ENCODE results near the gene CCER1.

The CCER1 gene

GRCh38 chr12:90969851-90970250 lies 14.9 kb upstream of the CCER1 start:
- Histone ChIP-seq H3K36me3 (ENCODE audit: control insufficient read depth, insufficient read depth, low read length) (no peaks in the 10 kb centered on the region), H3K4me3 (ENCODE audit: low read depth, low read length) (no peak overlapping the region), H3K4me1 (ENCODE audit: control insufficient read depth, insufficient read depth, low read length) (0 out of 2 replicates have a peak, but pooled peaks cover 4% of the 10 kb centered on the region), H3K9ac (ENCODE audit: low read length) (no peak overlapping the region), H3K9me3 (ENCODE audit: control insufficient read depth, insufficient read depth, low read depth, low read length) (no peaks in the 10 kb centered on the region), H3K27me3 (ENCODE audit: control insufficient read depth, insufficient read depth, low read length) (no peaks in the 10 kb centered on the region), H3K27ac (ENCODE audit: low read depth, low read length) (no peak overlapping the region)

DNA sequence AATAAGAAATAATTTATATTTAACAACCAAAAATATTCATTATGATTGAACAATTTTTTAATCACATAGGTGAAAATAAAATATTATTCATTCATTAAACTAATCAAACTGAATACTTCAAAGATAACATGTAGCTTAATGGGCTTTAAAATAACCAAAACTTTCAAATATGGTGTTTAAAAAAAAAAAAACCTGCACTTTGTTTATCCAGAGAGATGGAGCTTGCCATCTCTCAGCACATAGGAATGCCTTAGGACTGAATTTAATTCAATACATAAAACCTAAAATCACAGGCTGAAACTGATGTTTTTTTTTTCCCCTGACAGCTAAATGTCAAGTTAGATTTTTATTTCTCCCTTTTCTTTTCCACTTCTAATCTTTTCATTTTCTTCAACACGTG lies 14.4 kb upstream of the CCER1 start:
- 0 out of 2 replicates have a peak, but pooled peaks cover under 1% of the 10 kb centered on the region for H3K4me1 ChIP-seq (ENCODE audit: control insufficient read depth, insufficient read depth, low read length)
- no peaks in the 10 kb centered on the region for H3K9me3 ChIP-seq (ENCODE audit: control insufficient read depth, insufficient read depth, low read depth, low read length)
- H3K27ac ChIP-seq (ENCODE audit: low read depth, low read length), result no peak overlapping the region

DNA sequence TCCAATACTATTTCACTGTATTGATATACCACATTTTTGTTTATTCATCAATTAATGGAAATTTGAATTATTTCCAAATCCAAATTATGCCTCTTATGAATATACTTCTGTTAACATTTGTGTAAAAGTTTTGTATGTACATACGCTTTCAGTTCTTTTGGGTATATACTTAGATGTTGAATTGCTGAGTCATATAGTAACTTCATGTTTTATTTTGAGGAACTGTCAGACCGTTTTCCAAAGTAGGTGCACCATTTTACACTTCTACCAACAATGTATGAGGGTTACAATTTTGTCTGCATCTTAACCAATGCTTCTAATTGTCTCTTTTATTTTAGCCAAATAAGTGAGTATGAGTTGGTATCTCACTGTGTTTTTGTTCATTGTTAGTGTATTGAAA lies 10.2 kb upstream of the CCER1 start:
- Histone ChIP-seq H3K27ac (ENCODE audit: low read depth, low read length) (no peak overlapping the region), H3K9ac (ENCODE audit: low read length) (no peak overlapping the region), H3K4me3 (ENCODE audit: low read depth, low read length) (no peak overlapping the region), H3K4me1 (ENCODE audit: control insufficient read depth, insufficient read depth, low read length) (no peaks in the 10 kb centered on the region), H3K27me3 (ENCODE audit: control insufficient read depth, insufficient read depth, low read length) (no peaks in the 10 kb centered on the region), H3K36me3 (ENCODE audit: control insufficient read depth, insufficient read depth, low read length) (no peaks in the 10 kb centered on the region), H3K9me3 (ENCODE audit: control insufficient read depth, insufficient read depth, low read depth, low read length) (no peaks in the 10 kb centered on the region)

More for the DNA sequence above, 14.4 kb upstream of the CCER1 start:
- H3K27me3 ChIP-seq (ENCODE audit: control insufficient read depth, insufficient read depth, low read length), result no peaks in the 10 kb centered on the region
- no peaks in the 10 kb centered on the region for H3K36me3 ChIP-seq (ENCODE audit: control insufficient read depth, insufficient read depth, low read length)
- no peak overlapping the region for H3K4me3 ChIP-seq (ENCODE audit: low read depth, low read length)
- H3K9ac ChIP-seq (ENCODE audit: low read length), result no peak overlapping the region

DNA sequence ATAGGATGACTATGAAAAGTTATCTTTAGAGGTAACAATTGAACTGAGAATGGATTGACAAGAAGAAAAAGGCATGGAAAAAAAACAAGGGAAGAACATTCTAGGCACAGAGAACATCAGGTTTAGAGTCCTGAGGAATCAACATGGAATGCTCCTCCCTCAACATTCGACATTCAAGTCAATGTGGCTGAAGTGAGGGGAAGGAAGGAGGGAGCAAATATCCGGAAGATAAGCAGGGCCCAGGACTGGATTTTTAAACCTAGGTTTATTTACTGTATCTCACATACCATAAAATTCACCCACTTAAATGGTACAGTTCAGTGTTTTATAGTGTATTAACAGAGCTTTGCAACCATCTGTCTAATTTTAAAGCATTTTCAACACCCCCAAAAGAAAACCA lies 9.6 kb upstream of the CCER1 start:
- Histone ChIP-seq H3K9ac (ENCODE audit: low read length) (no peak overlapping the region), H3K4me3 (ENCODE audit: low read depth, low read length) (no peak overlapping the region), H3K27ac (ENCODE audit: low read depth, low read length) (no peak overlapping the region), H3K27me3 (ENCODE audit: control insufficient read depth, insufficient read depth, low read length) (no peaks in the 10 kb centered on the region), H3K9me3 (ENCODE audit: control insufficient read depth, insufficient read depth, low read depth, low read length) (no peaks in the 10 kb centered on the region), H3K36me3 (ENCODE audit: control insufficient read depth, insufficient read depth, low read length) (no peaks in the 10 kb centered on the region), H3K4me1 (ENCODE audit: control insufficient read depth, insufficient read depth, low read length) (no peaks in the 10 kb centered on the region)

GRCh38 chr12:90963946-90964345 lies 9.0 kb upstream of the CCER1 start:
- H3K4me3 ChIP-seq (ENCODE audit: low read depth, low read length), result no peak overlapping the region

GRCh38 chr12:90961154-90961553 lies 6.2 kb upstream of the CCER1 start:
- H3K4me1 ChIP-seq (ENCODE audit: control insufficient read depth, insufficient read depth, low read length), result no peaks in the 10 kb centered on the region
- H3K9ac ChIP-seq (ENCODE audit: low read length), result no peak overlapping the region
- no peak overlapping the region for H3K27ac ChIP-seq (ENCODE audit: low read depth, low read length)
- no peaks in the 10 kb centered on the region for H3K9me3 ChIP-seq (ENCODE audit: control insufficient read depth, insufficient read depth, low read depth, low read length)
- no peaks in the 10 kb centered on the region for H3K36me3 ChIP-seq (ENCODE audit: control insufficient read depth, insufficient read depth, low read length)
- no peak overlapping the region for H3K4me3 ChIP-seq (ENCODE audit: low read depth, low read length)
- H3K27me3 ChIP-seq (ENCODE audit: control insufficient read depth, insufficient read depth, low read length), result no peaks in the 10 kb centered on the region

More at GRCh38 chr12:90963946-90964345, 9.0 kb upstream of the CCER1 start:
- no peaks in the 10 kb centered on the region for H3K27me3 ChIP-seq (ENCODE audit: control insufficient read depth, insufficient read depth, low read length)
- H3K4me1 ChIP-seq (ENCODE audit: control insufficient read depth, insufficient read depth, low read length), result no peaks in the 10 kb centered on the region
- no peaks in the 10 kb centered on the region for H3K36me3 ChIP-seq (ENCODE audit: control insufficient read depth, insufficient read depth, low read length)
- no peak overlapping the region for H3K9ac ChIP-seq (ENCODE audit: low read length)
- H3K9me3 ChIP-seq (ENCODE audit: control insufficient read depth, insufficient read depth, low read depth, low read length), result no peaks in the 10 kb centered on the region
- H3K27ac ChIP-seq (ENCODE audit: low read depth, low read length), result no peak overlapping the region

DNA sequence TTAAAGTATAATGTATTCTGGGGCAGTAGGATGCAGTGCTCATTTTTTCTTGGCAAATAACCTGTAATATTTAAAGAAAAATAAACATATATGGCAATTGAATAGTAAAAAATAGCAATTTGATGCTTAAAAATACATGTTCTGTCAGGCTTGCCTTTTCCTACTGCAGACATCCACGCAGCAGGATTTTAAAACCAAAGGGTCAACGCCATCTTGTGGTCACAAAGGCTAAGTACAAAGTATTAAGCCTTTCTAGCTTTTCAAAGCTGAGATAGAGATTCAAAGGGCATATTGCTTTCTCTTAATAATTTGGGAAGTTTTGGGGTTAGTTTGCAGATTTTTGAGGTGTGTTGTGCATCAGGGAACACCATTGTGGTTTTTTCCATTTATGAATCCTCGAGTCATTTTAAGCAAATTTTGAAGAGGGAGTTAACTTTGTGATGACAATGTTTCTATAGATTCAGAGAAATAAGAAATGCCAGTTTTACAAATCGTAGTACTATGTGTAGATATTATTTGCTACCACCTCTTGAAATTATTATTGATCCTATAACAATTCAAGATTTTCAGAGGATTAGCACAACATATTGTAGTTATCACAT lies 4.7 kb upstream of the CCER1 start:
- no peak overlapping the region for H3K9ac ChIP-seq (ENCODE audit: low read length)
- no peaks in the 10 kb centered on the region for H3K9me3 ChIP-seq (ENCODE audit: control insufficient read depth, insufficient read depth, low read depth, low read length)
- no peak overlapping the region for H3K4me3 ChIP-seq (ENCODE audit: low read depth, low read length)
- H3K4me1 ChIP-seq (ENCODE audit: control insufficient read depth, insufficient read depth, low read length), result no peaks in the 10 kb centered on the region
- no peaks in the 10 kb centered on the region for H3K27me3 ChIP-seq (ENCODE audit: control insufficient read depth, insufficient read depth, low read length)
- no peak overlapping the region for H3K27ac ChIP-seq (ENCODE audit: low read depth, low read length)
- no peaks in the 10 kb centered on the region for H3K36me3 ChIP-seq (ENCODE audit: control insufficient read depth, insufficient read depth, low read length)

DNA sequence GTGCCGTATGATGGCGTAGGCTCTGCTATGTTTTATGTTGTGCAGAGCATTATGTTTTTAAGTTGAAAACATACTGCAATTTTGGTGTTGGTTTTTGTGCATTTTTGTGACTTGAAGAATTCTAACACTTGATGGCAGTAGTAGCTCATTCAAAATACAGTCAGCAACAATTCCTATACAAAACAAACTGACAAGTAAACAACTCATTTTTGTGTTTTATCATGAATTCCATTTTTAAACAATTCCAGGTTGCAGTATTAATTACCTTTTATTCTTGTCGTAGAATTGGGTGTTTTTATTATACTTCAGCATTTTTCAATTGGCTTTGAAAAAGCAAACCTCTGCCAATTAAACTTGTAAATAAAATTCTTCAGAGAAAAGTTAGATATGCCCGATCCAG lies 4.1 kb upstream of the CCER1 start:
- Histone ChIP-seq H3K9ac (ENCODE audit: low read length) (no peak overlapping the region), H3K36me3 (ENCODE audit: control insufficient read depth, insufficient read depth, low read length) (no peaks in the 10 kb centered on the region), H3K27me3 (ENCODE audit: control insufficient read depth, insufficient read depth, low read length) (no peaks in the 10 kb centered on the region), H3K4me3 (ENCODE audit: low read depth, low read length) (no peak overlapping the region), H3K4me1 (ENCODE audit: control insufficient read depth, insufficient read depth, low read length) (no peaks in the 10 kb centered on the region), H3K27ac (ENCODE audit: low read depth, low read length) (no peak overlapping the region), H3K9me3 (ENCODE audit: control insufficient read depth, insufficient read depth, low read depth, low read length) (no peaks in the 10 kb centered on the region)

DNA sequence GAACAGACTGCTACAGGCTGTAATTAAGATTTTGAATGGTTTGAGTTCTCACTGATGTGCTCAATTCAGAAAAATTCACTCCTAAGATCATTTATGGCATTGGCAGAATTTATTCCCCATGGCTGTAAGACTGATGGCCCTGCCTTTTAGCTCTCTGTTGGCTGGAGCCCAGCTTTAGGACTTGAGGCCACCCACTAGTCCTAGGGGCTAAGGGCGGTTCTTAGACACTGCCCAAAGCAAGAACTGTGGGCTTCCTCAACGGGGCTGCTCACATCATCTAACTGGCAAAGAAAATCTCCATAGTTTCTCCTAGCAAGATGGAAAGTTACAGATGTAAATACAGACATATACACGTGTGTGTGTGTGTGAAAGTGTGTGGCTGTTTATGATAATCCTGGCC lies 3.4 kb upstream of the CCER1 start:
- Histone ChIP-seq H3K36me3 (ENCODE audit: control insufficient read depth, insufficient read depth, low read length) (no peaks in the 10 kb centered on the region), H3K27ac (ENCODE audit: low read depth, low read length) (no peak overlapping the region), H3K9me3 (ENCODE audit: control insufficient read depth, insufficient read depth, low read depth, low read length) (peaks cover 3% of the 10 kb centered on the region; the same call in 1 of the 2 replicates), H3K9ac (ENCODE audit: low read length) (no peak overlapping the region), H3K27me3 (ENCODE audit: control insufficient read depth, insufficient read depth, low read length) (no peaks in the 10 kb centered on the region), H3K4me3 (ENCODE audit: low read depth, low read length) (no peak overlapping the region), H3K4me1 (ENCODE audit: control insufficient read depth, insufficient read depth, low read length) (no peaks in the 10 kb centered on the region)

DNA sequence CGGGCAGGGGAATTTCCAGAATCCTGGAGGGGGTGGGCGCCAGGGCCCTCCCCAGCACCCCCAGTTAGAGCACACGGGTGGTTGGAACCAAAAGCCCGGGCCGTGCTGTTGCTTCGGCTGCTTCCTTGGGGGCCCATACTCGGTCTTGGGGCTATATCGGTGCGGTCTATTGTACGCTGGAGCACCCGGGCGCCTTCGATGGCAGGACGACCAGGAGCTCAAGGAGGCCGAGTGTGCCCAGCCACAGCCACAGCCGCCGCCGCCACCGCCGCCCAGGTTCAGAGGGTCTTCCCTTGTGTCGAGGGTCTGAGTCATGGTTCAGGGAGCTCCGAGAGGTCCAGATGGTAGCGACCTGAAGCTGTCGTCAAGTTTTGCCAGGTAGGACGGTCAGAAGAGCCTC lies 548 bp downstream of the CCER1 start:
- no peaks in the 10 kb centered on the region for H3K36me3 ChIP-seq (ENCODE audit: control insufficient read depth, insufficient read depth, low read length)
- H3K27ac ChIP-seq (ENCODE audit: low read depth, low read length), result no peak overlapping the region
- H3K4me1 ChIP-seq (ENCODE audit: control insufficient read depth, insufficient read depth, low read length), result no peaks in the 10 kb centered on the region
- no peaks in the 10 kb centered on the region for H3K27me3 ChIP-seq (ENCODE audit: control insufficient read depth, insufficient read depth, low read length)
- peaks cover 3% of the 10 kb centered on the region; the same call in 1 of the 2 replicates for H3K9me3 ChIP-seq (ENCODE audit: control insufficient read depth, insufficient read depth, low read depth, low read length)
- no peak overlapping the region for H3K9ac ChIP-seq (ENCODE audit: low read length)
- no peak overlapping the region for H3K4me3 ChIP-seq (ENCODE audit: low read depth, low read length)

DNA sequence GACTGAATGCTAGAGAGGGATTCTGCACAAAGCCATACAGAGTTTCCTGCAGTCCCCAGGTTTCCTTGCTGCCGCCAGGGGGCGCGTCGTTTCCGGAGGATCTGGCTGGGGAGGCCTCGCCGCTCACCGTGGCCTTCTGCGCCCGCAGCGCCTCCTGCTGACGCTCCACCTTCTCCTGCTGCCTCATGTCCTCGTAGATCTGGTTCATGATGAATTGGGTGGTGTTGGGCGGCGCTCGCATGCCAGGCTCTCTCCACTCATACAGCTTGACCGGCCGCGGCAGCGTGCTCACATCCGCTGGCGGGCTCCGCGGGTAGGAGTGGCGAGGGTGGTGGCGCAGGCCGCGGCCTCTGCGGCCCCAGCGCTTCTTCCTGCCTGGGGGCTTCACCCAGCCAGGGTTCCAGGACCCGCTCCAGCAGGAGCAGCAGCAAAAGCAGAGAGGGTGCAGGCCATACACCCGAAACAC lies 987 bp downstream of the CCER1 start:
- Histone ChIP-seq H3K4me1 (ENCODE audit: control insufficient read depth, insufficient read depth, low read length) (no peaks in the 10 kb centered on the region), H3K27ac (ENCODE audit: low read depth, low read length) (no peak overlapping the region), H3K9ac (ENCODE audit: low read length) (no peak overlapping the region)

More for the DNA sequence above, 987 bp downstream of the CCER1 start:
- Histone ChIP-seq H3K27me3 (ENCODE audit: control insufficient read depth, insufficient read depth, low read length) (no peaks in the 10 kb centered on the region), H3K9me3 (ENCODE audit: control insufficient read depth, insufficient read depth, low read depth, low read length) (peaks cover 3% of the 10 kb centered on the region; the same call in 1 of the 2 replicates), H3K36me3 (ENCODE audit: control insufficient read depth, insufficient read depth, low read length) (no peaks in the 10 kb centered on the region), H3K4me3 (ENCODE audit: low read depth, low read length) (no peak overlapping the region)
